Measurements from ENCODE around the gene ARNT2.

The ARNT2 gene

DNA sequence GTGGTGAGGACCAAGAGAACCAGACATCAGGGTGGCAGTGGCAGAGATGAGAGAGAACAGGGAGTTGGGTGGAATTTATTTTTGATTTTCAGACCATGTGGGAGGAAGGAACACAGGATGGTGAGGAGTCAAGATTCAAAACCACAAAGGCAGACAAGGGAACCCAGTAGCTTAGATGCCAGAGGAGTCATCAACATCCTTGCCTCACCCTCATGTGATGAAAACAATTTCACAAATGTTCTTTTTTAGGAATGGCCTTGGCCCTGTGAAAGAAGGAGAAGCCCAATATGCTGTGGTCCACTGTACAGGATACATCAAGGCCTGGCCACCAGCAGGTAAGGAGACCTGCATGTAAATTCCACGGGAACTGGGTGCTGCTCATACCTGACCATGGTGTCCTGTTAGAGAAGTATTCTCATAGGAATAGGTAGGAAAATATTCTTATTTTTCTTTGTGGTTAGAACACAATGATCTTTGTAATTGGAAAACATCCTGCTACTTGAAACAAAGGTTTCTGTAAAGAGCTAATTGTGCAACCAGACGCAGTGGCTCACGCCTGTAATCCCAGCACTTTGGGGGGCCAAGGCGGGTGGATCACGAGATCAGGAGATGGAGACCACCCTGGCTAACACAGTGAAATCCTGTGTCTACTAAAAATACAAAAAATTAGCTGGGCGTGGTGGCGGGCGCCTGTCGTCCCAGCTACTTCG, 110.0 kb downstream of the ARNT2 start:
- DNase-seq (ENCODE audit: low spot score): no peak

DNA sequence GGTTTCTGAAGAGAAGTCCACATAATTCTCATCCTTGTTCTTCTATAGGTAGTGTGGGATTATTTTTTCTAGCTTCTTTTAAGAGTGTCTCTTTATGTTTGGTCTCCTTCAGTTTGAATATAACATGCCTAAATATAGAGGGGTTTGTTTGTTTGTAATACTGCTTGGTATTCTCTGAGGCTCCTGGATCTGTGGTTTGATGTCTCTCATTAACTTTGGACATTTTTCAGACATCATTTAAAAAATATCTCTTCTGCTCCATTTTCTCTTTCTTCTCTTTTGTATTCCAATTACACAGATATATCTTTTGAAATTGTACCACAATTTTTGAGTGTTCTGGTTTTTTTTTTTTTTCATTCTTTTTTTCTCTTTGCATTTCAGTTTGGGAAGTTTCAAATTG, 113.1 kb downstream of the ARNT2 start:
- DNase-seq (ENCODE audit: low spot score): no peak

DNA sequence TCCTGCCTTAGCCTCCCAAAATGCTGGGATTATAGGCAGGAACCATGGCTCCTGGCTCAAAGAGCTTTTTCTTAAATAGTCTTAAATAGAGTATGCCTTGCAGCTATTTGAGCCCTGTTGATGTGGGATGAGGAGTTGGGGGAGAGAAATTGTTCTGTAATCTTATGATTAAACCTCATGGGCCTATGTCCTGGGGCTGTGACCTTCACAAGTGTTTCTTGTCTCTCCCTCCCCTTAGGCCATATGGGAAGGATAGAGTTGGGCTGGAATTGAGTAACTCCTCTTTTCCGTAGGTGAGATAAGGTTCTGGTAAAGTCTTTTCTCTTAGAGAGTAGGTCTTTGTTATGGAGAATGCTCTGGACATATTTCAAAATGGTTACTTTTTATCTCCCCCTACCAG, 114.3 kb downstream of the ARNT2 start:
- DNase-seq (ENCODE audit: low spot score): no peak

GRCh38 chr15:80523746-80524145, 119.6 kb downstream of the ARNT2 start:
- DNase-seq (ENCODE audit: low spot score): no peak

- no peak for DNase-seq (ENCODE audit: low spot score)
Measured at GRCh38 chr15:80525853-80526252, 121.7 kb downstream of the ARNT2 start.

GRCh38 chr15:80526556-80527340, 122.6 kb downstream of the ARNT2 start:
- DNase-seq (ENCODE audit: low spot score): no peak

- DNase-seq (ENCODE audit: low spot score): no peak
Measured at GRCh38 chr15:80527406-80527805, 123.2 kb downstream of the ARNT2 start.

DNA sequence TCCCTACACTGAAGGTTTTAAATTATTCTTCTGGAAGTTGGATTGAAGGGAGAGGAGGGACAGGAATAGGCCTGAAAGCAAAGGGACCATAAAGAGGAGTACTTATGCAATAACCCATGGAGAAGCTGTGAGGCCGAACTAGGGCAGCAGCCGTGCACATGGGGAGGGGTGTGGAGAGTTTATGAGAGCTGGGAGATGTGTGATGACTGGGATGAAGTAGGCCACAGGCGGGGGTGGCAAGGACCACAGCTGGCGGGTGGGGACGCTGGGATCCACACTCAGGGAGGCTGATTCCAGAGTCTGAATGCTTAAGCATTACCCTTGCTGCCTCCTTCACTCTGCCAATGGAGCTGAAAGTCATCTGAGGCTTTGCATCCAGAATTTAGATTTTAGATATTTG, 123.8 kb downstream of the ARNT2 start:
- DNase-seq (ENCODE audit: low spot score): no peak

DNA sequence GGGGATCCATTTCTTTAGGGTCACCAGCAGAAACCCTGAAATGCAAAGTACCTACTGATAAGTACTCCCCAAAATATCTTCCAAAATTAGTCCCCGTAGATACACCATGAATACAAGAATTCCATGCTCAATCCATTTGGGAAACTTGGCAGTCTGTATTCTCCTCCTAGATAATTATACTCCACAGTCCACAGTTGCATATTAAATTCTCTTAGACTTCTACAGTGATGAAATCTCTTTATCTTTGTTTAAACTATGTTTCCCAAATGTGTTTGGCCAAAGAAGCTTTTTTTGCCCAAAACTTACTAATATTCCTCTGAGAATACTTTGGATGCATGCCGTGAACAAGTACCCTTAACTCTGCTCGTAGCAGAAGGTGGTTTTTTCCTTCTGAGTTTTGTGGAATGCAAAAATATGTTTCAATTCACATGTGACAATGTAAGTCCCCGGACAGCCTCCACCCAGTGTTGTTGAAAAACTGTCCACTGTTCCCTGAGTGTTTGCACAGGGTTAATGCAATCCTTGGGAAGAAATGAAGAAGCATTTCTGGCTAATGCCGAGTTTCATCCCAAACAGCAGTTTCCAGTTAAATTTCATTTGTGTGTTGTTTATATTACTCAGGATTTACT, 126.7 kb downstream of the ARNT2 start:
- no peak for DNase-seq (ENCODE audit: low spot score)

- DNase-seq (ENCODE audit: low spot score): no peak
Measured at GRCh38 chr15:80531388-80531787, 127.2 kb downstream of the ARNT2 start.

DNA sequence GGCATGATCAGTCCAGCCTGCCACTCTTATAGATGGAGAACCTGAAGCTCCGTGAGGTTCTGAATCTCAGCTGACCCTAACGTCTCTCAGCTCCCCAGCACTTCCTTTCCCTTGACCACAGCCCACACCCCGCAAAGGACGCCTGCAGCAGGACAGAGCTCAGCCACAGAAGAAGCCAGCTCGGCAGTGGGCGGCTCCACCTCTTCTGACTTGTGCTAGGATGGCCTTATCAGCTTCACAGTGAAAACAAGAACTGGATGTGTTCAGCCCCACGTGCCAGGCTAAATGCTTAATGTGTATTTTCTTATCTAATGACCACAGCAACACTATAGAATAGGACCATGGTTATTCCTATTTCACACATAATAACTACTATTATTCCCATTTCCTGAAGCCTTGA, 127.6 kb downstream of the ARNT2 start:
- DNase-seq (ENCODE audit: low spot score): no peak

DNA sequence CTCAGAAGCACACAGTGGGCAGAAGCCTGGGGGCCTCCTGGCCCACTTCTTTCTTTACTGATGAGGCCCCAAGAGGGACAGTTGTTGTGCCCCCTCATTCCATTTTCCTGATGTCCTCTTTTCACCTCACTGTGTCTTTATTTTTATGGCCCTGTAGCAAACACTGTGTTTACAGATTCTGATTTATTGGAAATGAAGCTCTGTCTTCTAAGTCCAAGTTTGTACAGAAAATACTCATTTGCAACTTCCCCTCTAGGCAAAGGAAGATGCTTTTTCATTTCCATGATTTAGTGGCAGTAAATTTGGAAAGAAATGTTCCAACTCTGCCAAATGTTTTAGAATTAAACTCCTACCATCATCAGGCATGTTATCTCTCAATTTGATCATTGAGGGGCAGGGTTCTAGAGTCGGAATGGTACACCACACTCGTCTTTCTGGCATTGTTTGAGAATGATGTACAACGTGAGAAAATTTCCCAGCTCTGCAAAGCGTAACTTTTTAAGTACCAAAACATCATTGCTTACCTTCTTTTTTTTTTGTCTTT, 129.7 kb downstream of the ARNT2 start:
- DNase-seq (ENCODE audit: low spot score): no peak

- DNase-seq (ENCODE audit: low spot score): no peak
Measured at GRCh38 chr15:80536231-80536630, 132.0 kb downstream of the ARNT2 start.

- no peak for DNase-seq (ENCODE audit: low spot score)
Measured at GRCh38 chr15:80536716-80537115, 132.5 kb downstream of the ARNT2 start.

DNA sequence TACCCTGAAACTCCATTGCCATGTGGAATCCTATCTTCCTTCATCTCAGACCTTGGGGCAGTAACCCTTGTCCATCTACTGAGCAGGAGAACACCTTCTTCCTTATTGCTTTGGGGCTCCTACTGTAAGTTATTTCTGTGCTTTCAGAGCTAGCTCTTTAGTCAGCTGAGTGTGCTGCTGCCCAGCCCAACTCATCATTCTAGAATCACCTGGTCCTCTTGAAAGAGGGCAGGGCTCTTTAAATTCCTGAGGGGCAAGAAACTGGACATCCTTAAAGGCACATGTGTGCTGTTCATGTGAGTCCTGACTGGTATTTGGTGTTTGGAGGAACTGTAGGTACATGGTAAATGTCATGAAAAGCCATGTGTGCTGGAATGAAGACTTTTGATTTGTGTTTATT, 140.9 kb downstream of the ARNT2 start:
- no peak for DNase-seq (ENCODE audit: low spot score)

DNA sequence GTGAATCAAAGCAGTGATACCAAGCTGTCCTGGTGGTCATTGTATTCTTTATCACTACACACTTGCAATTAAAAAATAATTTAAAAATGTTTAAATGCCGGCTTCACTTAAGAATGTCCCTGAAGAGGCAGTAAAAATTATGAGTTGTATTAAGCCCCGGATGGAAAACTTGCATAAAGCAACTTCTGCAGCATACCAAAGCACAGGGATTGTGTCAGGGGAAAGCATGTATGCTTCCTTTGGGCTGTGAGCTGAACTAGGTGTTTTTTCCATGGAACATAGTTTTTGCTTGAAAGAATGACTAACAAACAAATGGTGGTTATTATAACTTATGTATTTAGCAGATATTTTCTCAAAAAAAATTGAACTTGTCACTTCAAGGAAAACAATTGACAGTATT, 143.1 kb downstream of the ARNT2 start:
- DNase-seq (ENCODE audit: low spot score): no peak

GRCh38 chr15:80549191-80549590, 145.0 kb downstream of the ARNT2 start:
- no peak for DNase-seq (ENCODE audit: low spot score)

- DNase-seq (ENCODE audit: low spot score): no peak
Measured at GRCh38 chr15:80549654-80550053, 145.5 kb downstream of the ARNT2 start.

GRCh38 chr15:80550219-80550907, 146.2 kb downstream of the ARNT2 start:
- DNase-seq (ENCODE audit: low spot score): no peak

GRCh38 chr15:80550908-80551260, 146.7 kb downstream of the ARNT2 start:
- no peak for DNase-seq (ENCODE audit: low spot score)

- DNase-seq (ENCODE audit: low spot score): no peak
Measured at GRCh38 chr15:80551348-80551747, 147.2 kb downstream of the ARNT2 start.

- no peak for DNase-seq (ENCODE audit: low spot score)
Measured at GRCh38 chr15:80554560-80554959, 150.4 kb downstream of the ARNT2 start.

Data from globus pallidus (tissue), 1 donor.